A204.1 (cell line): ENCODE measurements around the gene AGBL4.

Experiments used
- FAIRE-seq: peaks from 2 replicates; lab custom pipeline; 2012; peaks lifted over from hg19 to GRCh38; lab: Jason Lieb, UNC

The AGBL4 gene

DNA sequence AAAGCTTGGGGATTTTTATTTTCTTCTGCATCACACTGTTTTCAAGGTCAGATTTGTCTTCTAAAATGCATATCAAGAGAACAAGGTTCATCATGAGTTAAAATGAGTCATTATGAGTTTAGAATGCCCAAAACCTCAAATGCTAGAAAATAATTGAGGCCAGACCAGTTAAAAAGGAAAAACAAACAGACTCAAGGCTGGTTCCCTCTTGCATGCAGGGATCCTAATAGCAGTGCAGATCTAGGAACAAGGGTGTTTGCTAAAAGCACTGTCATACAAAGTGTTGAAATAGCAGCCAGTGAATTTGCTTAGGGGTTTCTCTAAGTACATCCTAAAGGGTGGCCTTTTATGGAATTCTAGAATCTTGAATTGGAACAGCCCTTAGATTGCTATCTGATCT is 1262.3 kb downstream of the AGBL4 start:
- no peak for FAIRE-seq

DNA sequence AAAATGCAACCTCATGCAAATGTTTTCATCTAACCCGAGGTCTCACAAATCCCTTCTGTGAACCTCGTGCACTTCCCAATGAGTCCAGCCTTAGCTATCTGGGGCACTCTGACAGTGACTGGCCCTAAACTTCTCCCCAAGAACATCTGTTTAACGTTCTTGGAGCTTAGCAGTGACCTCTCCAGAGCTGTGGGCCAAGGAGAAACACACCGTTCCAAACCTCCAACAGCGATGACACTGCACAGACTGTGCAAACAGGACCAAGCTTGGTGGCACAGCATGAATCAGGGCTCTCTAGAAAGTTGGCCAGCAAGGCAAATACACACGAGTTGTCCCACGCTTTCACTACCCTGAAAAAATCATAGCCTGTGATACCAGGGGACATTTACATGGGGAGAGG is 1262.9 kb downstream of the AGBL4 start:
- FAIRE-seq: no peak

DNA sequence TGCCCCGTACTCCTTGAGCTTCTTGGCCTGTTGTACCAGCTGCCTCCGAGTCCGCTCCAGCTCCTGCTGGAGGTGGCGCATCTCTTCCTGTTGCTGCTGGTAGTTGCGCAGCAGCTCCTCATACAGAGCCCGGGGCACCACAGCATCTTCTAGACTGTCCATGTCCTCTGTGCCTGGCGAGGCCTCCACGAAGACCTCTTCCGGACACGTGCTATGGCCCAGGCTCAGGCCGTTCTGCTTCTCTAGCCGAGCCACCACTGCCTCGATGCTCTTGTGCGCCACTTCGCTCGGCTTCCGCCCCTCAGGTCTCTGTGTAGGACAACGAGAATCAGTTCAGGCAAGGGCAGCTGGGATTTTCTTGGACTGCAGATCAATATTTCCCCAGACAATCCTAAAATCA is 1264.8 kb downstream of the AGBL4 start:
- no peak for FAIRE-seq

DNA sequence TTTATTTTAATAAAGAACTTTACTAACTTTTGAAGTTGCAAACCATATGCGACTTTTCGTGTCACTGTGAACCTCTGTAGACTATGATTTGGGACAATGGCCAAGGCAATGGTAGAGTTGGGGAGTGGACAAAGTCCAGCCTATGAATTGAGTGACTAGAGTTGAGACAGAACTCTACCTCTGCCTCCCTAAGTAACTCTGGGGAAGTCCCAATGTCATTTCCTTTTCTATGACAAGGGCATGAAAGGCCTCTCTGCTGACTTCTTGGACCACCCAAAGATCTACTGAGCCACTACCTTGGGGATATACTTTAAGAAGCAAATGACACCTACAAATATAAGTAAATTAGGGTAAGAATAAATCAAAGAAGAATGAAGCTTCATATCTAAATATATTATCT is 1266.4 kb downstream of the AGBL4 start:
- FAIRE-seq: no peak

DNA sequence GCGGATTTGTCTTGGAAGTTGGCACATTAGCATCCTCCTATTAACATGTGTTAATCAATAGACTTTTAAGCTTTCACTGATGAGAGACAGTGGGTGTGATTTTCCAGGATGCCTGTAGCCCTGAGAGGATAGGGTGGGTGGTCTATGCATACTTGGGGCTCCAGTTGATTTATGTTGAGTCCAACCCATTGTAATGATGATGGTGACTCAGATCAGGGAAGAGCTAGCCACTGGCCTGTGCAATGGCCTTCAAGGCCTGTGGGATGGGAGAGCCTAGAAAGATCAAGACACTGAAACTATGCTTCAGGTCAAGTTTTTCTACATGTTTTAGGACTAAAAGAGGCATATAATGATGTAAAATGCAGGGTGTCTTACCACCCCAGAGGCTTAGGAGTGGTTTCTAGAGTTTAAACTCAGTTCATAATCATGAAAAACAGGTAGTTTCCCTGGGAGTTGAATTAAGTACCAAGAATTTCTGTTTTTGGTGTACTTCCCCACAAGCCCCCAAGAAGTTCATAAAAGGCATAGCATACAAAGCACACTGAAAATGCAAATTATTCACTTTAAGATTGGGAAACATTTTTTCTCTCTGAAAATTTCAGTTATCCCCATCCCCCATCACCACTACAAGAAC is 1267.0 kb downstream of the AGBL4 start:
- FAIRE-seq: no peak

DNA sequence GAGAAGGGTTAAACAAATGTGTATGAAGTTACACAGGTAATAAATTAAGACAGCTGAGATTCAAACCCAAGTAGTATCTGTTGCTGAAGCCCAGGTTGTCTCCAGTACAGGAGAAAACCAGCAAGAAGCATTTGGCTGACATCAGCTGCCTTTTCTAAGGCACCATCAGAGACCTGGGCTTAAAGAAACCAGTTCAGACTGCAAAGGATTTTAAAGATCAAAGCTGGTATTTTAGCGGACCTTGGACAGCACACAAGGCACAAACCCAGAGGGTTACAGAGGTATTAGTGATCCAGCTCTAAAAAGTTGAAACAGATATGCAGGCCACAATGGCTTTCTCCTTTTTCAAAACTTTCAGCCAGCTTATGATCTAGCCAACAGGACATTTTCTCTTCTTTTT is 1270.5 kb downstream of the AGBL4 start:
- no peak for FAIRE-seq

DNA sequence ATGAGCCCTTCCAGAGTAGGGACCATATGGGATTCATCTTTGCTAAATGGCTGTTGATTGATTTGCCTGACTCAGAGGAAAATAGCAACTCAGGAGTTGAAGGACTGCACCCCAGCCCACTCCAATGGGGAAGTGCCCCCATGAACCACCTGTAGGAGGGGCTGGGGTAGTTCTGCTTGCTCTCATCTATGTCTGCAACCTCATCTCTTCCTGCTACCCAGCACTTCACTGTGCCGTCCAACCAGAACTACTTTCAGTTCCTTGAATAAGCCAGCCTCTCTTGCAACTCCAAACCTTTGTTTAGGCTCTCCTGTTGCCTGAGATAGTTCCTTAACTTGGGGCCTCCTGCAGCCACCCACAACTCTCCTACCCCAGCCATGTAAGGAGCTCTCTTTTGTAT is 1273.6 kb downstream of the AGBL4 start:
- FAIRE-seq: no peak

DNA sequence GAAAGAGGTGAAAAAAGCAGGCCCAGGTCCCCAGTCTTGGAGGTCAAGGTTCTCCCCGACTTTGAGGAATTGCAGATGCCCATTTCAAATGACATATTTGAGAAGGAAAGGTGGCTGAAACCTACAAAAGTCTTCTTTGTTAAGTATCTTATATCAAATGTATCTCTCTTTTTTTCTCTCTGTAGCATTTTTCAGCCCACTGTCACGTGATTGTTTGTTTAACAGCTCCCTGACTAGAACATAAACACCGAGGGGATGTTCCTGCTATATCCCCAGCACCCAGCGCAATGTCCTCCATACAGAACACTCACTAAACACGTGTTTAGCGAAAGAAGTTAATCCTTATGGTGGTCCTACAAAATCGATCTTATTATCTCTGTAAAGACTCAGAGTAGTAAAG is 1274.7 kb downstream of the AGBL4 start:
- no peak for FAIRE-seq

DNA sequence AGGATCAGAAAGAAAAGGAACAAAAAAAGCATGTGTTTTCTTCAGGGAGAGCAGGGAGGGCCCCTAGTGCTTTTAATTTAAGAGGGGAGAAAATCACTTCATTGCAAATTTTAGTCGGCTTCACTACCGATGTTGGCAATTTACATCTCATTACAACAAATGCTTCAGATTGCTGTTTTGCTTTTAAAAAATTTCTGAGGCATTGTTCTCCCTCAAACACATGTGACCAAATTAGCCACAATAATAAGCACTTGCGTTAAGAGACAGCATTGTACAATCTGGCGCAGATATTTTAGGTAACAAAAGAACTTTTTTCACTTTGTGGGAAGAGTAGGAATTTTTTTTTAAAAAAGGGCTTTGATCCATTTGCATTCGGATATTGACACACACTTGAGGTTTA is 1276.8 kb downstream of the AGBL4 start:
- no peak for FAIRE-seq

DNA sequence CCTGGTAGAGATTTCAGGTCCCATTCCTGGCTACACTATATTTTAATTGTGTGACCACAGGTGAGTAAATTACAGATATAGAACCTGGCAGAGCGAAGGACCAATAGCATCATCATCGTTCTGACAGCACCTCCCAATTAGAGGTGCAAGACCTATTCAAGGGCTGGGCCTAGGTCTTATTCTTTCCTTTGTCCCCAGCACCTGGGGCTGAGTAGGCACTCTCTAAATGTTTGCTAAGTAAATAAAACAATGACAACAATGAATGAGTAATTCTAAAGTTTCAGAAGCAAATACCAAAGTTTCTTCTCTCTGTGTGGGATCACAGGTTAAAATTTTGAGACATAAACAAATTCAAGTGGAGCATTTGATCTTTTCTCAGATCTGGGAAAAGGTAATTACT is 1279.7 kb downstream of the AGBL4 start:
- FAIRE-seq: no peak

DNA sequence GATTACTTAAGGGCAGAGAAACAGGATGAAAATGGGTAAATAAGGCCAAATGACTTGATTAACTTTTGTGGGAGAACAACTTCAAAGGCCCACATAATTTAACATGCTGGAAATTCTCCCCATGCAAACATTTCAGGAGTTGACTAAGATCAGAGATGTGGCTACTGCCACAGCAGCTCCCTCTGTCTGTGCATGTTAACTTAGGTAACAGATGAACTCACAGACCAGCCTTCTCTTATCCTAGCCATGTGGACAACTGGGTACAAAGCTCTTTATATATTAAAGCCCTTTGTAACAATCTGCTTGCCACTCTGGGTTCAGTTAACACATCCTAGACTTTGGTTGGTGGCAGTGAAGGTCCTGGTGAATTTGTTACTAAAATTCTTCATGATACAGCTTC is 1280.3 kb downstream of the AGBL4 start:
- no peak for FAIRE-seq

DNA sequence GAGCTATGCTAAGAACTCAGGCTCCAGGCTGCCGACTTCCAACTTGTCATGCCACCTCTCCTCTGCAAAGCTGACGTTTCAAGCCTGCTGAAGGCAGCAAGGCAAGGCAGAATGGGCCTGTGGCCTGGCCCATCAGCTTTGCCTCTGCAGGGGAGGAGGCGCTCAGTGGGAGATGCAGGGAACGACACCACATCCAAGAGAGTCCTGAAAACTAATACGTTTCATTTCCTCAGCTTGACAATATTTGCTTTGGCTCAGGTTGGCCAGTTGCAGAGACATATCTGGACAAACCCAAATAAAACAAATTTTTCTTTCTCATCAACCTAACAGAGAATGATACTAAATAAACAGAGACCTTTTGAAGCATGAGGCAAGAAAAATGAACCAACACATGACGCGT is 1282.4 kb downstream of the AGBL4 start:
- no peak for FAIRE-seq

DNA sequence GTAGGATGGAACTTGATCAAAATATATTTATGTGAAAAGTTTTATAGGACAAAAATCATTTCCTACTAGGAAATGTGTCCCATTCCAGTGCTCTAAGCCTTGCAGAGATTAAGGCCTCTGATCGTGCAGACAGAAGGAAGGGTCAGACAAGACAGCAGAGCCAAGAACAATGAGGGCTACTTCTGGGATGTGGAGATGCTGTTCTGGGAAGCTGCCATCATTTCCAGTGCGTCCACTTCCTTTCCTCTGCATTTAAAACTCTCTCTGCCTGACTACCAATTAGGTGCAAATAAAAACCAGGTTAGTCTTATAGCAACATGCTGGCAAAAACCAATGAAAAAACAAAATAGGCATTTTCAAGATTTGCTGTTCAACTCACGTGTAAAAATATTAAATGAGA is 1283.1 kb downstream of the AGBL4 start:
- FAIRE-seq: no peak

DNA sequence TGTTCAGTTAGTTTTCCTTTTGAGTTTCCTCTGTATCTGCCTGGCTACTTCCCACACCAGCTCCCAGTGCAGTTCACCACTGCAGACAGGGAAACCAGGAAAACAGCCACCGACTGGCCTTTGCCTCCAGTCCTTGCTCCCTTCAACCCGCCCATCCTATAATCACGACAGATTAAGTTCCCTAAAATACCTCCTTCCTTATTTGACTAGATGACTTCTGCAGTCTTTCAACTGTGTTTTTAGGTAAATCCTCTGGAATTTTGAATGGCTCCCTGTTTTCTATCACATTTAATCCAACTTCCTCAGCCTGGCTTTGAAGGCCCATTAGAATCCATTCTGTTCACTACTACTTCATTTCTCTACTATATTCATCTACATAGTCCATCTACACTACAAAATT is 1284.7 kb downstream of the AGBL4 start:
- no peak for FAIRE-seq

DNA sequence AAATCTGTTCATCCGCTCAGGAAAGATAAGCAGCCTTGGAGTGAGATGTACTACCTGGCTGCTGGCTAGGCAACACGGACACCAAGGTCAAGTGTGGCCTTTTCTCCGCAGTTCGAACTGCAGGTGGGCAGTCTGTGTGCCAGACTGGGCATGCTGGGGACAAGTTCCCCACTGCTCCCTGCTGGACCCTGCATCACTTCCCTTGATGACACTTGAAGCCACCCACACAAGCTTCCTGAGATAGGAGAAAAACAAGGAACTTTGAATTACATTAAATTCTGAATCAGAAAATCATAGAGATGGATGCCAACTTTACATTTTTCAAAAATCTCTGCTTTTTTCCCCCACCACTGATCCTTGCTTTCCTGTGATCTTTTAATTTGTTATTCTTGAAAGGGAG is 1285.4 kb downstream of the AGBL4 start:
- no peak for FAIRE-seq

DNA sequence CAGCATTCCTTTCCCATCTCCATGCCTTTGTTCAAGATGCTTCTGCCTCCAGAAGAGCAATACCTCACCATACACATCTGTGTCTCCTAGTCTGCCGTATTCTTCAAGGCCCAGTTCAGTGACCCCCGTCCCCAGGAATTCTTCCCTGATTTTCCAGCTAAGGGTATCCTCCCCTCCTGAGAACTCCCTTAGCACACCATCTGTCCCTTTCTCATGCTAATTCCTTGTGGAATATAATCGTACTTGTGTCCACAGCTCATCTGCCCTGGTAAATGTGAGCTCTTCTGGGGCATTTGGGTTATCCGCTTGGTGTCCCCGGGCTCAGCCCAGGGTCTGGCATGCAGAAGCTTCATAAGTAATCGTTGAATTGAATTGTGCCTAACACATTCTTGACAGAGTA is 1288.0 kb downstream of the AGBL4 start:
- no peak for FAIRE-seq

DNA sequence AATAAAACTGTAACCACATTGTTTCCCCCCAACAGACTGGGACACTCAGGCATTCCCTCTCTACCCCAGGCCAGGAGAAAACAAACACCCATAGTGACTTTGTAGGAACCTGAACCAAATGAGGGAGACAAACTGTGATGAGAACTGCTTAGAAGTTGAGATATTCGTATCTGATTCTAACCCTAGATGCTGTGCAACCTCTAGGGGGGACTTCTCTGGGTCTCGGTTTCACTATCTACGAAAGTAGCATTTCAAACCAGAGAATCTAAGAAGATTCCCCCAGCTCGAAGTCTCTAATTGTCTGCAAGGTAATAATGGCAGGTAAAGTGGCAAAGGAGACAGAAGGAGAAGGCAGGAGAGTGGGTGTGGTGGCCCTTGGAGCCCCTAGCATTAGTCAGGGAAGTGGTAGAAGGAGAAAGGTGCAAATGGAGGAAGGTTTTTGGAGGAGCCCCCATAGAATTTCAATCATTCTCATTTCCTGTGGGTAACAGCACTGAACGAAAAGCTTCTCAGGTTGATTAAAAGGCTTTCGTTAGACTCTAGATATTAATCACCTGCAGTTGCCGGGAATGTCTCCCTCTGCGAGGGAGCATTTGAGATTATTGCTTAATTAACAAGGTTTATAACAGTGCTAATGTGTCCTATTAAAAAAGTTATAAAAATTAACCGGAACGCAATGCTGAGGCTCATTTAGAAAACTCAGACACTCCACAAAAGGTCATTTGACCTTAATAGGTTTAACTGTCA is 1293.4 kb downstream of the AGBL4 start:
- FAIRE-seq: no peak

DNA sequence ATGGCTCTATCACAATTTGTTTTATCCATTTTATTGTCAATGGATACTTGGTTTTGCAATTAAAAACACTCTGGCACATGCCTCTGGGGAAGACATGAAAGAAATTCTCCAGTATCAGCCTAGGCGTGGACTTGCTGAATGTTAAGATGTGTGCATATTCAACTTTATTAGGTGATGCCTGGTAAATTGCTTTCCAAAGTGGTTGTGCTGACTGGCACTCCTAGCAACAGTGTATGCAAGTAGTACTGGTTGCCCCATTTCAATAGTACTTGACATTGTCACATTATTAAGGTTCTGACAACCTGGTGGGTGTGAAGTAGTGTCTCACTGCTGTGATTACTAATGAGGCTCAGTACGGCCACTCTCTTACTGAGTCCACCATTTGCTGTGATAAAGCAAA is 1295.2 kb downstream of the AGBL4 start:
- no peak for FAIRE-seq

DNA sequence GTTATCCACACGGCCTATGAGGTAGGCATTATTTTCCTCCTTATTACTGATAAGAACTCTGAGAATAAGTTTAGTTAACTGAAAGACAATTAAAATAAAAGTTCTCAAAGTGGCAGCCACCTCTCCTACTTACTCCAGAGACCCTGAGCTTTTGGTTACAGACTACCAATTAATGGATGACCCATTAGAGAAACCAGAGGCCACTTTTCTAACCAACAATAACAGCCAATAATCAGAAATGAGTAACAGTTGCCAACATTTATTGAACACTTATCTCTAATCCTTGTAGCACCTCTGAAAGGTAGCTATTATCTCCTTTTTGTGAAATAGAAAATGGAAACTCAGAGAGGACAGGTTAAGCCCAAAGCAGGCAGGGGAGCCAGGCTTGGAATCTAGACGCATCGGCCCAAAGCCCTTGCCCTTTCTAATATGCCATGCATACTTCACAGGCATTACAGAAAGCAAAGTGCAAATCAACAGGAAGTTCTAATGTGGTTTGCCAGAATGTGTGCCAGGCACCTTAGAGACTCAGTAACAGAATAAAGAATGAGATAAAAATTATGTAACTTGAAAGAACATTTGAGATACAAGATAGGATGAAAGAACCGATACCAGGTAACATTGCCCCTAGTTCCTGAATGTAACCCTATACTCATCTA is 1297.1 kb downstream of the AGBL4 start:
- no peak for FAIRE-seq

DNA sequence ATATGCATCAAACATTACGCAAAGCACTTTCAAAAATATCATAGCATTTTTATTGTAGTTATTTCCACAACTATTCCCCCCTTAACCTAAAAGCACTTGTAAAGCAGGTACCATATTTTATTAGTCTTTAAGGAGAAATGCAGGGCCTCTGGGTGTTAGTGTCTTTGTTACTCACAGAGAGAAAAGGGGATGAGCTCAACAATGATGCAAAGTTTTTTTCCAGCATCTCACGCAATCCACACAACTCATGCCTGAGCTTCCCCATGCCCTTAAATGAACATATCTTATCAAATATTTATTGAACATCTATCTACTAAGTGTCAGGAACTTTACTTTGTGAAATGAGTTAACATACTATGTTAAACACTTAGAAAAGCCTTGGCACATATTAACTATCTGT is 1297.6 kb downstream of the AGBL4 start:
- FAIRE-seq: no peak

DNA sequence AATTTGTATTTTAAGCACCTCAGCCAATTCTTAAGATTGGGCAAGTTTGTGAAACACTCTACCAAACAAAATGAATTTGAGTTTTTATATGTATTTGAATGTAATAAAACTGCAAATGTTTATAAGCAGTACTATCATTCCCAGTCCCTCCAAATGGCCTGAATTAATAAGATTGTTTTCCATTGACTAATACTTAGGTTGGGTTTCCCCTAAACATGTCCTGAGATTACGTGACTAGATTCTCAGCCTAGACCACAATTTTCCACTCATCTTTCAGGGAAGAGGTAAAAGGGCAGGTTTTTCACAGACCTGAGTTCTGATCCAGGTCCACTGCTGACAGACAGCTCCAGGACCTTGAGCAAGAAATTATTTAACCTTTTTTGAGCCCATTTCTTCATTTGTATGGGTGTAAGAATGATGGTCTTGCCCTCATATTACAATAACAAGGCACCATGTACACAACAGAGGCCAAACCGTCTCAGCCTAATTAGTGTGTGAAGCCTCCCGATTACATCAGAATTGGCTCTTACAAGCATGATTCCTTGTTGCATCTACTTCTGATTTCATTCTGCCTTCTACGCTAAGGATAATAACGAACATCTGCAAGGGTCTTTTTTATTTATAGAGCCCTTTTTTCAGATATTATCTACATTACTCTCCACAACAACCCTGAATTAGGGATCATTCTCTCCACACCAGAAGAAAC is 1298.3 kb downstream of the AGBL4 start:
- FAIRE-seq: no peak

DNA sequence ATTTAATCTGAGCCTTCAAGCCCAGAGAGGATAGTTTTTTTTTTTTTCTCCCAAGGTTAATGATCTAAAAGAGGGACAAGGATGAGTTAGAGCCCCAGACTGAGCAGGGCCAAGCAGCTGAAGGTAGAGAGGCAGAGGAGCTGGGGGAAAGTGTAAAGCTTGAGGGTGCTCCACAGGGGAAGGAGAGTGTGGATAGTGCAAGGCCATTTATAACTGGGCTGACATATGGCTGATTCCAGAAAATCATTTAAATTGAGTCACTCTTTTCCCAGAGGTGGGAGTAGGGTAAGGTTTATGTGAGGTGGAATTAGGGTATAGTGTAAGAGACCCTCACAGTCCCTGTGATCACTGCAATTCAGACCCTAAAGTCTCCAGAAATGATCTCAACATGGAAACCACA is 1302.8 kb downstream of the AGBL4 start:
- no peak for FAIRE-seq

DNA sequence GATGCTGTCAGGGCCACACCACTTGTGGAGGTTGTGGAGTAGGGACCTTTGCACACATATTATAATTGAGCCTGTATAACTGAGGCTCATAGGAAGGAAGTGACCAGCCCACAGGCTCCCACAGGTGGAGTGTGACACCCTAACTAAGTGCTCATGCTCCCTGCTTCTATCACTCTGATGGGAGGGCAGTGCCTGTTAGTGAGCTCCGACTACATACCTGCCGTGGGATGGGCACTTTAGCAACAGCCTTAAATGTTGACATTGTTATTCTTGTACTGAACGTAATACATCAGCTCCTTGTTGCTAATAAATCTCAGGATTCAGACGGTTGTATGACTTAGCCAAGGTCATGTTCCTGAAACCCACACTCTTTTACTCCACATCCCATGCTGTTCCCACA is 1305.0 kb downstream of the AGBL4 start:
- no peak for FAIRE-seq
